ENCODE measurements around the gene CKS1B.
"Not testable (repeated sequence)": the region's sequence is repeated elsewhere in the genome, so short reads cannot be mapped to it uniquely, and the experiment has no call there.

CKS1B gene

DNA sequence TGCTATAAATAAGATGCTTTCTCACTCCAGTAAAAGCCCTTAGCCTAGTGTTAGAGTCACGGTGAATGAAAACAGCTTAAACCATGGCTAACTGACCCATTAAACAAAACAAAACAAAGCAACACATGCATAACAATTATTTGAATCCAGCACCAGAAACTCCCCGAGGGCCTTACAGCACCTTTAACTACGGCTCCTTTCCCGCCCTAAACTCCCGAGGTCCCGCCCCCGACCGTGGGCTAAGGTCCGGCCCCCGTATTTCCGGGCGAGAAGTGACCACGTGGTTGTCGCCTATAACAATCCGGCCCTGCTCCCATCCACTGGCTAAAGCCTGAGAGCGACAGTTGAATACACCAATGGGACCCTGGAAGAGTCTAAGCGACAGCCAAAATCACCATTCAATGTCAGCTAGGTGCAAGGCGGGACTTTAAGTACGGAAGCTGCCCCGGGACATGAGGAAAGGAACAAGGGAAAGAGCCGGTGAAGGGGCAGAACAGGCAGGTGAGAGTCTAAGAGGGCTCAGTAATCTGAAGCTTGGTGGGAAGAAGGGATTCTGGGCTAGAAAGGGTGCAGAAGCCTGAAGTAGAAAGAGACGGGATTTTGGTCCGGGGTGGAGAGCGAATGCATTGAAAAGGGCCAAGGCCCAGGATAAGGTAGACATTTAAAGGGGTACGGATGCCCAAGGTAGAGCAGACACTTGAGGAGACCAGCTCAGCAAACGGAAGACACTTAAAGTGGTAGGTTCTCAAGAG is 8.6 kb downstream of the CKS1B start, which contains the start of gene FLAD1:
FLAD1 (plus strand) TSS at position 448 of the 752 bp plus-strand sequence. CDS start 351 bp downstream, outside the sequence.
- TF ChIP-seq ZFP30 (CRISPR knock-in tag; IDR thresholded peaks at IDR 0.05) (no peak), RARB (CRISPR knock-in tag; IDR thresholded peaks at IDR 0.05) (no peak), ESRRG (CRISPR knock-in tag; IDR thresholded peaks at IDR 0.05) (no peak), PPARA (CRISPR knock-in tag; IDR thresholded peaks at IDR 0.05; ENCODE audit: borderline replicate concordance) (no peak), SNAI2 (CRISPR knock-in tag; IDR thresholded peaks at IDR 0.05) (no peak), ZNF8 (CRISPR knock-in tag; IDR thresholded peaks at IDR 0.05) (no peak), GLIS3 (CRISPR knock-in tag; IDR thresholded peaks at IDR 0.05) (no peak), TCF4 (CRISPR knock-in tag; IDR thresholded peaks at IDR 0.05; ENCODE audit: borderline replicate concordance) (no peak), OSR1 (CRISPR knock-in tag; IDR thresholded peaks at IDR 0.05) (no peak), ARNTL (CRISPR knock-in tag; IDR thresholded peaks at IDR 0.05; ENCODE audit: borderline replicate concordance, low read depth) (no peak)
- TF ChIP-seq, protein P1, sequence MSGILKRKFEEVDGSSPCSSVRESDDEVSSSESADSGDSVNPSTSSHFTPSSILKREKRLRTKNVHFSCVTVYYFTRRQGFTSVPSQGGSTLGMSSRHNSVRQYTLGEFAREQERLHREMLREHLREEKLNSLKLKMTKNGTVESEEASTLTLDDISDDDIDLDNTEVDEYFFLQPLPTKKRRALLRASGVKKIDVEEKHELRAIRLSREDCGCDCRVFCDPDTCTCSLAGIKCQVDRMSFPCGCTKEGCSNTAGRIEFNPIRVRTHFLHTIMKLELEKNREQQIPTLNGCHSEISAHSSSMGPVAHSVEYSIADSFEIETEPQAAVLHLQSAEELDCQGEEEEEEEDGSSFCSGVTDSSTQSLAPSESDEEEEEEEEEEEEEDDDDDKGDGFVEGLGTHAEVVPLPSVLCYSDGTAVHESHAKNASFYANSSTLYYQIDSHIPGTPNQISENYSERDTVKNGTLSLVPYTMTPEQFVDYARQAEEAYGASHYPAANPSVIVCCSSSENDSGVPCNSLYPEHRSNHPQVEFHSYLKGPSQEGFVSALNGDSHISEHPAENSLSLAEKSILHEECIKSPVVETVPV (CRISPR knock-in tag; IDR thresholded peaks at IDR 0.05), result no peak
- TF ChIP-seq, protein P2, sequence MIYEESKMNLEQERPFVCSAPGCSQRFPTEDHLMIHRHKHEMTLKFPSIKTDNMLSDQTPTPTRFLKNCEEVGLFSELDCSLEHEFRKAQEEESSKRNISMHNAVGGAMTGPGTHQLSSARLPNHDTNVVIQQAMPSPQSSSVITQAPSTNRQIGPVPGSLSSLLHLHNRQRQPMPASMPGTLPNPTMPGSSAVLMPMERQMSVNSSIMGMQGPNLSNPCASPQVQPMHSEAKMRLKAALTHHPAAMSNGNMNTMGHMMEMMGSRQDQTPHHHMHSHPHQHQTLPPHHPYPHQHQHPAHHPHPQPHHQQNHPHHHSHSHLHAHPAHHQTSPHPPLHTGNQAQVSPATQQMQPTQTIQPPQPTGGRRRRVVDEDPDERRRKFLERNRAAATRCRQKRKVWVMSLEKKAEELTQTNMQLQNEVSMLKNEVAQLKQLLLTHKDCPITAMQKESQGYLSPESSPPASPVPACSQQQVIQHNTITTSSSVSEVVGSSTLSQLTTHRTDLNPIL (CRISPR knock-in tag; IDR thresholded peaks at IDR 0.05; ENCODE audit: low read depth), result no peak
- TF ChIP-seq, protein P3, sequence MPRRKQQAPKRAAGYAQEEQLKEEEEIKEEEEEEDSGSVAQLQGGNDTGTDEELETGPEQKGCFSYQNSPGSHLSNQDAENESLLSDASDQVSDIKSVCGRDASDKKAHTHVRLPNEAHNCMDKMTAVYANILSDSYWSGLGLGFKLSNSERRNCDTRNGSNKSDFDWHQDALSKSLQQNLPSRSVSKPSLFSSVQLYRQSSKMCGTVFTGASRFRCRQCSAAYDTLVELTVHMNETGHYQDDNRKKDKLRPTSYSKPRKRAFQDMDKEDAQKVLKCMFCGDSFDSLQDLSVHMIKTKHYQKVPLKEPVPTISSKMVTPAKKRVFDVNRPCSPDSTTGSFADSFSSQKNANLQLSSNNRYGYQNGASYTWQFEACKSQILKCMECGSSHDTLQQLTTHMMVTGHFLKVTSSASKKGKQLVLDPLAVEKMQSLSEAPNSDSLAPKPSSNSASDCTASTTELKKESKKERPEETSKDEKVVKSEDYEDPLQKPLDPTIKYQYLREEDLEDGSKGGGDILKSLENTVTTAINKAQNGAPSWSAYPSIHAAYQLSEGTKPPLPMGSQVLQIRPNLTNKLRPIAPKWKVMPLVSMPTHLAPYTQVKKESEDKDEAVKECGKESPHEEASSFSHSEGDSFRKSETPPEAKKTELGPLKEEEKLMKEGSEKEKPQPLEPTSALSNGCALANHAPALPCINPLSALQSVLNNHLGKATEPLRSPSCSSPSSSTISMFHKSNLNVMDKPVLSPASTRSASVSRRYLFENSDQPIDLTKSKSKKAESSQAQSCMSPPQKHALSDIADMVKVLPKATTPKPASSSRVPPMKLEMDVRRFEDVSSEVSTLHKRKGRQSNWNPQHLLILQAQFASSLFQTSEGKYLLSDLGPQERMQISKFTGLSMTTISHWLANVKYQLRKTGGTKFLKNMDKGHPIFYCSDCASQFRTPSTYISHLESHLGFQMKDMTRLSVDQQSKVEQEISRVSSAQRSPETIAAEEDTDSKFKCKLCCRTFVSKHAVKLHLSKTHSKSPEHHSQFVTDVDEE (CRISPR knock-in tag; IDR thresholded peaks at IDR 0.05), result no peak
- TF ChIP-seq, protein P4, sequence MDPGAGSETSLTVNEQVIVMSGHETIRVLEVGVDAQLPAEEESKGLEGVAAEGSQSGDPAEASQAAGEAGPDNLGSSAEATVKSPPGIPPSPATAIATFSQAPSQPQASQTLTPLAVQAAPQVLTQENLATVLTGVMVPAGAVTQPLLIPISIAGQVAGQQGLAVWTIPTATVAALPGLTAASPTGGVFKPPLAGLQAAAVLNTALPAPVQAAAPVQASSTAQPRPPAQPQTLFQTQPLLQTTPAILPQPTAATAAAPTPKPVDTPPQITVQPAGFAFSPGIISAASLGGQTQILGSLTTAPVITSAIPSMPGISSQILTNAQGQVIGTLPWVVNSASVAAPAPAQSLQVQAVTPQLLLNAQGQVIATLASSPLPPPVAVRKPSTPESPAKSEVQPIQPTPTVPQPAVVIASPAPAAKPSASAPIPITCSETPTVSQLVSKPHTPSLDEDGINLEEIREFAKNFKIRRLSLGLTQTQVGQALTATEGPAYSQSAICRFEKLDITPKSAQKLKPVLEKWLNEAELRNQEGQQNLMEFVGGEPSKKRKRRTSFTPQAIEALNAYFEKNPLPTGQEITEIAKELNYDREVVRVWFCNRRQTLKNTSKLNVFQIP (CRISPR knock-in tag; IDR thresholded peaks at IDR 0.05; ENCODE audit: borderline replicate concordance, low read depth), result no peak

DNA sequence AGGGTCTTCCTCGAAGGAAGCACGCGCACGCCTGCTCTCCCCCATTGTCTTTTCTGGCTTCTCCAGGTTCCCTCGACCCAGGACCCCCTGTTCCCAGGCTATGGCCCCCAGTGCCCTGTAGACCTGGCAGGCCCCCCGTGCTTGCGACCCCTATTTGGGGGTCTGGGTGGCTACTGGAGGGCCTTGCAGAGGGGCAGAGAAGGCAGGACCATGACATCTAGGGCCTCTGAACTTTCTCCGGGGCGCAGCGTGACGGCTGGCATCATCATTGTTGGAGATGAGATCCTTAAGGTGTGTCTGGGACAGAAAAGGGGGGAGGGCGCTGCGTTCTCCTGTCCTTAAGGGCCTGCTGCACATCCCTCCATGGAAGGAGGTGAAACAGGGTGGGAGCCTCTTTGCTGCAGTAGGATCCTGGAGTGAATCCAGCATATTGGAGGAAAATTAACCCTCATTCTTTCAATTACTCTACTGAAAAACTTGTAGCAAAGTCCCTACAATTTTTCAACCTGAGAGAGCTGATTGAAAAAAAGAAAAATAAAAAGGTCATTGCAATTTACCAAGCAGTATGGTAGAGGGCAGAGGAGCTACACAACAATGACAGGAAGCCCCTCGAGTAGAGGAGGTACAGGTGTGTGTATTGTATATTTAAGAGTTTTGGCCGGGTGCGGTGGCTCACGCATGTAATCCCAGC is 9.4 kb downstream of the CKS1B start:
- peak; percentile 7; the same call in 1 of the 3 replicates for ATAC-seq
- TF ChIP-seq RARB (CRISPR knock-in tag; IDR thresholded peaks at IDR 0.05), result no peak
- no peak for TF ChIP-seq ZFP30 (CRISPR knock-in tag; IDR thresholded peaks at IDR 0.05)
- TF ChIP-seq CSDC2 (CRISPR knock-in tag; IDR thresholded peaks at IDR 0.05), result no peak
- TF ChIP-seq, protein P4 (CRISPR knock-in tag; IDR thresholded peaks at IDR 0.05; ENCODE audit: borderline replicate concordance, low read depth), result no peak
- TF ChIP-seq, protein P5, sequence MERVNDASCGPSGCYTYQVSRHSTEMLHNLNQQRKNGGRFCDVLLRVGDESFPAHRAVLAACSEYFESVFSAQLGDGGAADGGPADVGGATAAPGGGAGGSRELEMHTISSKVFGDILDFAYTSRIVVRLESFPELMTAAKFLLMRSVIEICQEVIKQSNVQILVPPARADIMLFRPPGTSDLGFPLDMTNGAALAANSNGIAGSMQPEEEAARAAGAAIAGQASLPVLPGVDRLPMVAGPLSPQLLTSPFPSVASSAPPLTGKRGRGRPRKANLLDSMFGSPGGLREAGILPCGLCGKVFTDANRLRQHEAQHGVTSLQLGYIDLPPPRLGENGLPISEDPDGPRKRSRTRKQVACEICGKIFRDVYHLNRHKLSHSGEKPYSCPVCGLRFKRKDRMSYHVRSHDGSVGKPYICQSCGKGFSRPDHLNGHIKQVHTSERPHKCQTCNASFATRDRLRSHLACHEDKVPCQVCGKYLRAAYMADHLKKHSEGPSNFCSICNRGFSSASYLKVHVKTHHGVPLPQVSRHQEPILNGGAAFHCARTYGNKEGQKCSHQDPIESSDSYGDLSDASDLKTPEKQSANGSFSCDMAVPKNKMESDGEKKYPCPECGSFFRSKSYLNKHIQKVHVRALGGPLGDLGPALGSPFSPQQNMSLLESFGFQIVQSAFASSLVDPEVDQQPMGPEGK (CRISPR knock-in tag; IDR thresholded peaks at IDR 0.05; ENCODE audit: borderline replicate concordance), result no peak
- no peak for TF ChIP-seq ZNF565 (CRISPR knock-in tag; conservative IDR thresholded peaks at IDR 0.05; ENCODE audit: low read depth)
- no peak for TF ChIP-seq ESRRG (CRISPR knock-in tag; IDR thresholded peaks at IDR 0.05)
- no peak for TF ChIP-seq ZNF70 (CRISPR knock-in tag; IDR thresholded peaks at IDR 0.05)
- no peak for TF ChIP-seq ZNF8 (CRISPR knock-in tag; IDR thresholded peaks at IDR 0.05)
- TF ChIP-seq, protein P2 (CRISPR knock-in tag; IDR thresholded peaks at IDR 0.05; ENCODE audit: low read depth), result no peak
- no peak for TF ChIP-seq PPARA (CRISPR knock-in tag; IDR thresholded peaks at IDR 0.05; ENCODE audit: borderline replicate concordance)
- no peak for TF ChIP-seq TOX (CRISPR knock-in tag; IDR thresholded peaks at IDR 0.05; ENCODE audit: borderline replicate concordance)
- no peak for TF ChIP-seq ZC3H10 (CRISPR knock-in tag; IDR thresholded peaks at IDR 0.05)
- TF ChIP-seq OSR1 (CRISPR knock-in tag; IDR thresholded peaks at IDR 0.05), result no peak

More for the DNA sequence above, 8.6 kb downstream of the CKS1B start, which contains the start of gene FLAD1:
- ATAC-seq, result peak; percentile 100

DNA sequence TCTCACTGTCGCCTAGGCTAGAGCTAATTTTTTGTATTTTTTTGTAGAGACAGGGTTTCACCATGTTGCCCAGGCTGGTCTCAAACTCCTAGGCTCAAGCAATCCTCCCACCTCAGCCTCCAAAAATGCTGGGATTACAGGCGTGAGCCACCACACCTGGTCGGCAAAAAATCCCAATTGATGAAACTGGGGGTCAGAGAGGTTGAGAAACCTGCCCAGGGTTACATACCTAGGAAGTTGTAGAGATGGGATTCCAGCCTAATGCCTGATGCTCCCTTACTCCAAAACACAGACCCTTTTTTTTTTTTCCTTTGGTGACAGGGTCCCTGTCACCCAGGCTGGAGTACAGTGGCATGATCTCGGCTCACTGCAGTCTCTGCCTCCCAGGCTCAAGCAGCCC is 12.3 kb downstream of the CKS1B start:
- ATAC-seq, result not testable (repeated sequence)
